Fibroblast of skin of scalp (primary cell): ENCODE data around the gene TBC1D20.

ENCODE experiments used
- DNase-seq: peaks from one replicate; pipeline ENCODE4 v3.0.0-alpha.2; 2013

Gene TBC1D20

GRCh38 chr20:437787-438486, 24.4 kb downstream of the TBC1D20 start:
- no peak for DNase-seq

- no peak for DNase-seq
Observed at GRCh38 chr20:436476-436875, 25.9 kb downstream of the TBC1D20 start.

- DNase-seq, result no peak
Observed at GRCh38 chr20:435558-435957, 26.8 kb downstream of the TBC1D20 start.

GRCh38 chr20:434661-435419, 27.5 kb downstream of the TBC1D20 start:
- no peak for DNase-seq

GRCh38 chr20:434221-434620, 28.1 kb downstream of the TBC1D20 start:
- no peak for DNase-seq

GRCh38 chr20:433300-433975, 28.9 kb downstream of the TBC1D20 start:
- no peak for DNase-seq

GRCh38 chr20:432677-433299, 29.5 kb downstream of the TBC1D20 start:
- no peak for DNase-seq

GRCh38 chr20:432208-432607, 30.1 kb downstream of the TBC1D20 start:
- DNase-seq, result no peak

- DNase-seq, result peak; percentile 76
Observed at GRCh38 chr20:431012-431904, 31.1 kb downstream of the TBC1D20 start.

- DNase-seq, result no peak
Observed at GRCh38 chr20:430091-430999, 32.0 kb downstream of the TBC1D20 start.

- no peak for DNase-seq
Observed at GRCh38 chr20:428658-429200, 33.6 kb downstream of the TBC1D20 start.

- no peak for DNase-seq
Observed at GRCh38 chr20:427849-428657, 34.3 kb downstream of the TBC1D20 start.

- no peak for DNase-seq
Observed at GRCh38 chr20:427401-427800, 34.9 kb downstream of the TBC1D20 start.

GRCh38 chr20:426566-426965, 35.8 kb downstream of the TBC1D20 start:
- DNase-seq, result no peak

GRCh38 chr20:421685-422250, 40.6 kb downstream of the TBC1D20 start:
- no peak for DNase-seq

- DNase-seq, result no peak
Observed at GRCh38 chr20:420721-421574, 41.4 kb downstream of the TBC1D20 start.

GRCh38 chr20:420166-420620, 42.1 kb downstream of the TBC1D20 start:
- DNase-seq, result no peak

- DNase-seq, result no peak
Observed at GRCh38 chr20:419556-420165, 42.7 kb downstream of the TBC1D20 start.
